Smooth muscle cell (in vitro differentiated cells): Measurements from ENCODE around the gene SF3B6. TPM values are rescaled to one million over a fixed set of nuclear protein-coding genes. Genes with fewer than 3 reads are reported as not detected.

Experiments used
- DNase-seq: peaks from one replicate; lab custom pipeline; 2025; ENCODE audit not compliant: unreplicated experiment; lab: John Stamatoyannopoulos, UW
- H2AFZ ChIP-seq: fragments of 200-600 bp; sonication (generic); 2 replicates; pipeline ENCODE4 v1.6.0; 2016; ENCODE audit warnings: antibody characterized with exemption, low read depth, mild to moderate bottlenecking
- H3F3A ChIP-seq: fragments of 200-600 bp; sonication (generic); 2 replicates; pipeline ENCODE4 v1.6.0; 2017; ENCODE audit warnings: antibody characterized with exemption, low read depth
- H3K27ac ChIP-seq: fragments of 200-600 bp; sonication (generic); 2 replicates; pipeline ENCODE4 v1.5.1; 2016; ENCODE audit warnings: low read depth, mild to moderate bottlenecking
- H3K27me3 ChIP-seq: fragments of 200-600 bp; sonication (generic); 2 replicates; pipeline ENCODE4 v1.6.1; 2016; ENCODE audit warnings: low read depth, mild to moderate bottlenecking
- H3K36me3 ChIP-seq: fragments of 200-600 bp; sonication (generic); 2 replicates; pipeline ENCODE4 v1.5.1; 2016; ENCODE audit warnings: low read depth
- H3K4me1 ChIP-seq: fragments of 200-600 bp; sonication (generic); 2 replicates; pipeline ENCODE4 v1.5.1; 2016; ENCODE audit warnings: low read depth
- H3K4me2 ChIP-seq: fragments of 200-600 bp; sonication (generic); 2 replicates; pipeline ENCODE4 v1.6.0; 2016; ENCODE audit warnings: mild to moderate bottlenecking
- H3K4me3 ChIP-seq: fragments of 200-600 bp; sonication (generic); 2 replicates; pipeline ENCODE4 v1.5.1; 2016; ENCODE audit warnings: mild to moderate bottlenecking
- H3K79me2 ChIP-seq: fragments of 200-600 bp; sonication (generic); 2 replicates; pipeline ENCODE4 v1.6.0; 2016; ENCODE audit warnings: low read depth, mild to moderate bottlenecking
- H3K9ac ChIP-seq: fragments of 200-600 bp; sonication (generic); 2 replicates; pipeline ENCODE4 v1.6.0; 2016; ENCODE audit warnings: low read depth
- H3K9me3 ChIP-seq: fragments of 200-600 bp; sonication (generic); replicated peaks from 2 replicates; pipeline ENCODE4 v1.5.1; 2016; ENCODE audit warnings: low read depth
- H4K20me1 ChIP-seq: fragments of 200-600 bp; sonication (generic); 2 replicates; pipeline ENCODE4 v1.6.0; 2016; ENCODE audit warnings: low read depth
- WGBS: methylation state at CpG from one replicate; pipeline ENCODE4 v1.1.7; 2016; ENCODE audit warnings: low lambda C conversion rate; 5-methylcytosine and 5-hydroxymethylcytosine counted together
- polyA plus RNA-seq: library from polyadenylated mRNA; unstranded; fragments of >200 nt; fragmentation: Nextera tagmentation; extraction: Ambion mirVana; gene quantifications from 2 replicates; pipeline ENCODE4 v1.2.1, GENCODE V29; 2016
- total RNA-seq: library from RNA; depleted of rRNA; stranded (reverse); fragments of >200 nt; gene quantifications from 2 replicates; pipeline ENCODE4 v1.2.3, GENCODE V29; 2014
- TF ChIP-seq, protein P1 (sequence below): fragments of 200-600 bp; sonication (generic); IDR thresholded peaks from 2 replicates; pipeline ENCODE4 v1.5.1; 2017; ENCODE audit warnings: borderline replicate concordance, mild to moderate bottlenecking, antibody characterized with exemption; ENCODE audit not compliant: insufficient read depth, poor library complexity, severe bottlenecking

Gene SF3B6
- total and polyA plus RNA-seq, 2 experiments from 2014 or later = 210 to 260 TPM

DNA sequence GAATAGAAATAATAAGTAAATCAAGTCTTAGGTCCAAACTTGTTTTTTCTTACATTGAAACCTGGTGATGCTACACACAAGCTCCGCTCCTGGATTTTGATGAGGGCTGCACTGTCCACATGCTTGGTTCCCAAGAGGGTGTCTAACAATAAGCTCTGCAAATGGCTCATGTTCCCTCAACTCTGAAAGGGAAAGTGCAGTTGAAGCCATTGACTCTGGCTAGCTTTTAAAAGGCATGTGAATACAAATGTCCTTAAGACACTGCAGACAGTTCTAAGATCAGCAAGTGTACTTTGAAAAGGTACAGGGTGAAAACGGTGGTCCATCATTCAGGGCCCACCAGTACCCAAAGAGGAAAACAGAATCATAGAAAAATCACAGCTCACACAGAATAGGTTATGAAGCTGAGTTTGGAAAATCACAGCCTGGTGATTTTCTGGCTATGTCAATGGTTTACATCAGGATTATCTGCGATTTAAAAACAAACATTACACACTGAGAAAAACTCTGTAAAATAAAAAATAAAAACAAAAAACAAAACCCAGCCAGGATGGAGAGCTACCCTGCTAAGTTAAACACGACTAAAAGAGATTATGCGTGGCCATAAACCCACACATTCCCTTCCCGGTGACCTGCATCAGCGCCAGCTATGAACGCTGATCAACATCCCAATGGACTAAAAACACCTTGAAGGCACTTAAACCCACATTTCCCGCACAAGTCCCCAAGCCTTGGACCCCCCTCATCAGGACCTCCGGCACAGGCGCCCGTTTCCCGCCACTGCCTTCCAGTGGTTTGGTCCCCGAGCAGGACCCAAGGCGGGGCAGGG is 46.5 kb upstream of the SF3B6 start:
- Histone ChIP-seq H3K79me2 (peaks cover 13% of the 10 kb centered on the region), H2AFZ (peak overlapping the region; percentile 82), H3K4me2 (peak overlapping the region; percentile 93), H4K20me1 (no peaks in the 10 kb centered on the region), H3K27me3 (no peaks in the 10 kb centered on the region), H3K9ac (peak overlapping the region; percentile 69), H3K27ac (peak overlapping the region; percentile 73), H3K4me3 (peak overlapping the region; percentile 87), H3F3A (peaks cover 9% of the 10 kb centered on the region), H3K4me1 (peaks cover 19% of the 10 kb centered on the region), H3K36me3 (no peaks in the 10 kb centered on the region), H3K9me3 (no peaks in the 10 kb centered on the region)
- 18% methylated on average over 15 of the region's 15 CpGs for WGBS
- DNase-seq = no peak
- TF ChIP-seq, protein P1, sequence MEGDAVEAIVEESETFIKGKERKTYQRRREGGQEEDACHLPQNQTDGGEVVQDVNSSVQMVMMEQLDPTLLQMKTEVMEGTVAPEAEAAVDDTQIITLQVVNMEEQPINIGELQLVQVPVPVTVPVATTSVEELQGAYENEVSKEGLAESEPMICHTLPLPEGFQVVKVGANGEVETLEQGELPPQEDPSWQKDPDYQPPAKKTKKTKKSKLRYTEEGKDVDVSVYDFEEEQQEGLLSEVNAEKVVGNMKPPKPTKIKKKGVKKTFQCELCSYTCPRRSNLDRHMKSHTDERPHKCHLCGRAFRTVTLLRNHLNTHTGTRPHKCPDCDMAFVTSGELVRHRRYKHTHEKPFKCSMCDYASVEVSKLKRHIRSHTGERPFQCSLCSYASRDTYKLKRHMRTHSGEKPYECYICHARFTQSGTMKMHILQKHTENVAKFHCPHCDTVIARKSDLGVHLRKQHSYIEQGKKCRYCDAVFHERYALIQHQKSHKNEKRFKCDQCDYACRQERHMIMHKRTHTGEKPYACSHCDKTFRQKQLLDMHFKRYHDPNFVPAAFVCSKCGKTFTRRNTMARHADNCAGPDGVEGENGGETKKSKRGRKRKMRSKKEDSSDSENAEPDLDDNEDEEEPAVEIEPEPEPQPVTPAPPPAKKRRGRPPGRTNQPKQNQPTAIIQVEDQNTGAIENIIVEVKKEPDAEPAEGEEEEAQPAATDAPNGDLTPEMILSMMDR = no peak

- Histone ChIP-seq H3F3A (peaks cover 9% of the 10 kb centered on the region), H2AFZ (no peak overlapping the region), H3K27me3 (no peaks in the 10 kb centered on the region), H3K4me1 (peaks cover 19% of the 10 kb centered on the region), H3K4me3 (no peak overlapping the region), H3K4me2 (no peak overlapping the region), H3K9ac (no peak overlapping the region), H3K79me2 (peaks cover 13% of the 10 kb centered on the region), H3K36me3 (no peaks in the 10 kb centered on the region), H4K20me1 (no peaks in the 10 kb centered on the region), H3K9me3 (no peaks in the 10 kb centered on the region), H3K27ac (no peak overlapping the region)
- no peak for DNase-seq
- TF ChIP-seq, protein P1 = no peak
- 80% methylated on average over 4 of the region's 4 CpGs for WGBS
These were observed 45.3 kb upstream of the SF3B6 start for GRCh38 chr2:24121469-24121868.

DNA sequence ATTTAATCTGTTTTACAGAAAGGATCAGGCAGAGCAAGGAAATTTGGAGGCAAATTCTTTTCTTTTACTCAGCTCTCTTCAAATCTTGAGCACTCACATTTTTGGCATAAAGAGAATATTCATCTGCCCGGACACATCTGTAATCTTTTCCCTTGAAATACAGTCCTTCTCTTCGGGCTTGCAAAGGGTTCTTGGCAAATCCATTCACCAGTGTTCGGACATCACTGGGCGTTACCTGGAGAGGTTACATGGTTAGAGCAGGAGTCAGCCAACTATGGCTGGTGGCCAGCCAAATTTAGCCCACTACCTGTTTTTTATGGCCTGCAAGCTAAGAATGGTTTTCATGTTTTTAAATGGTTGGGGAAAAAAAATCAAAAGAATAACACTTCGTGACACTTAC is 44.9 kb upstream of the SF3B6 start:
- Histone ChIP-seq H3K36me3 (no peaks in the 10 kb centered on the region), H3K9ac (no peak overlapping the region), H3K27me3 (no peaks in the 10 kb centered on the region), H4K20me1 (no peaks in the 10 kb centered on the region), H3F3A (peaks cover 9% of the 10 kb centered on the region), H3K4me1 (peaks cover 19% of the 10 kb centered on the region), H3K27ac (no peak overlapping the region), H3K79me2 (peaks cover 13% of the 10 kb centered on the region), H3K4me3 (no peak overlapping the region), H2AFZ (no peak overlapping the region), H3K4me2 (no peak overlapping the region), H3K9me3 (no peaks in the 10 kb centered on the region)
- TF ChIP-seq, protein P1 = no peak
- no peak for DNase-seq
- 94% methylated on average over 5 of the region's 5 CpGs for WGBS

- Histone ChIP-seq H2AFZ (no peak overlapping the region), H3K36me3 (no peaks in the 10 kb centered on the region), H3F3A (peaks cover 8% of the 10 kb centered on the region), H3K4me3 (no peak overlapping the region), H3K4me2 (no peak overlapping the region), H3K9ac (no peak overlapping the region), H3K9me3 (peaks cover 3% of the 10 kb centered on the region), H3K79me2 (no peaks in the 10 kb centered on the region), H3K27ac (no peak overlapping the region), H4K20me1 (no peaks in the 10 kb centered on the region), H3K27me3 (no peaks in the 10 kb centered on the region), H3K4me1 (peaks cover 6% of the 10 kb centered on the region)
- TF ChIP-seq, protein P1 = no peak
- no peak for DNase-seq
- 89% methylated on average over 1 of the region's 1 CpG for WGBS
These were observed 41.8 kb upstream of the SF3B6 start for GRCh38 chr2:24117902-24118301.
